GM18505 (cell line): ENCODE measurements around the gene LSM12.
A peak's percentile ranks its signal among the peaks of the same experiment; 100 is the strongest.

ENCODE experiments used
- ATAC-seq: cut with Tn5 transposase; IDR thresholded peaks from one replicate; pipeline ENCODE4 v1.9.1; 2021; ENCODE audit not compliant: unreplicated experiment
- POLR2A ChIP-seq: IDR thresholded peaks from 4 replicates; pipeline ENCODE4 v1.6.1; 2011; ENCODE audit warnings: borderline replicate concordance; ENCODE audit not compliant: insufficient read depth, insufficient read length; ENCODE audit errors: extremely low read depth

The LSM12 gene

GRCh38 chr17:44086364-44087311 is 20.2 kb upstream of the LSM12 start:
- no peak for TF ChIP-seq POLR2A
- no peak for ATAC-seq

GRCh38 chr17:44085908-44086307 is 19.4 kb upstream of the LSM12 start:
- no peak for ATAC-seq
- no peak for TF ChIP-seq POLR2A

- TF ChIP-seq POLR2A = no peak
- ATAC-seq = no peak
Observed at GRCh38 chr17:44084921-44085320, 18.4 kb upstream of the LSM12 start.

- TF ChIP-seq POLR2A = no peak
- ATAC-seq = no peak
Observed at GRCh38 chr17:44084131-44084538, 17.7 kb upstream of the LSM12 start.

GRCh38 chr17:44083250-44083849 is 16.9 kb upstream of the LSM12 start:
- TF ChIP-seq POLR2A = no peak
- no peak for ATAC-seq

- TF ChIP-seq POLR2A = no peak
Observed at GRCh38 chr17:44082256-44082927, 15.9 kb upstream of the LSM12 start.

GRCh38 chr17:44081681-44082080 is 15.2 kb upstream of the LSM12 start:
- ATAC-seq = no peak
- TF ChIP-seq POLR2A = no peak

More at GRCh38 chr17:44082256-44082927, 15.9 kb upstream of the LSM12 start:
- no peak for ATAC-seq

- no peak for TF ChIP-seq POLR2A
- no peak for ATAC-seq
Observed at GRCh38 chr17:44079877-44080821, 13.7 kb upstream of the LSM12 start.

- ATAC-seq = no peak
- TF ChIP-seq POLR2A = no peak
Observed at GRCh38 chr17:44078412-44078811, 11.9 kb upstream of the LSM12 start.

GRCh38 chr17:44077595-44077909 is 11.1 kb upstream of the LSM12 start:
- no peak for ATAC-seq
- no peak for TF ChIP-seq POLR2A

- peak; percentile 14 for TF ChIP-seq POLR2A
- ATAC-seq = no peak
Observed at GRCh38 chr17:44076716-44077594, 10.5 kb upstream of the LSM12 start.
